LNCAP (cell line): ENCODE measurements around the gene PGBD2.

Experiments used
- CTCF ChIP-seq: fragments of 450-650 bp; IDR thresholded peaks from 2 replicates; pipeline ENCODE4 v1.5.1; 2017; ENCODE audit warnings: mild to moderate bottlenecking

PGBD2 gene

DNA sequence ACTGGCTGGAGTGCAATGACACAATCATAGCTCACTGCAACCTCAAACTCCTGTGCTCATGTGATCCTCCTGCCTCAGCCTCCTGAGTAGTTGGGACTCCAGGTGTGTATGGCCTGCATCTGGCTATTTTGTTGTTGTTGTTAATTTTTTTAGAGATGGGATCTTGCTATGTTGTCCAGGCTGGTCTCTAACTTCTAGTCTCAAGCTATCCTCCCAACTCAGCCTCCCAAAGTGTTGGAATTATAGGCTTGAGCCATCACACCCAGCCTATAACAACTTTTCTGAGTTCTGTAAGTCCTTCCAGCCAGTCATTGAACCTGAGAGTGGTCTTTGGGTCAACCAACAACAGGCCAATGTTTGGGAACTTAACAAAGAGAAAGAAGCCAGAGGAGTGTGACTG is 11.2 kb upstream of the PGBD2 start:
- TF ChIP-seq CTCF, result no peak

- TF ChIP-seq CTCF, result no peak
Observed at GRCh38 chr1:248897412-248898337, 8.4 kb upstream of the PGBD2 start.

DNA sequence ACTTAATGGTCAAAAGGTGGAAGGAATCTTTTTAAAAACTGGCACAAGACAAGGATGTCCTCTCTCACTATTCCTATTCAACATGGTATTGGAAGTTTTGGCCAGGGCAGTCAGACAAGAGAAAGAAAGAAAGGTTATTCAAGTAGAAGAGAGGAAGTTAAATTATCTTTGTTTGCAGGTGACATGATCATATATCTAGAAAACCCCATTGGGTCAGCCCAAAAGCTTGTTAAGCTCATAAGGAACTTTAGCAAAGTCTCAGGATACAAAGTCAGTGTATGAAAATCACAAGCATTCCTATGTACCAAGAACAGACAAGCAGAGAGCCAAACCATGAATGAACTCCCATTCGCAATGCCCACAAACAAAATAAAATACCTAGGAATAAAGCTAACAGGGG is 5.4 kb upstream of the PGBD2 start:
- TF ChIP-seq CTCF, result no peak

DNA sequence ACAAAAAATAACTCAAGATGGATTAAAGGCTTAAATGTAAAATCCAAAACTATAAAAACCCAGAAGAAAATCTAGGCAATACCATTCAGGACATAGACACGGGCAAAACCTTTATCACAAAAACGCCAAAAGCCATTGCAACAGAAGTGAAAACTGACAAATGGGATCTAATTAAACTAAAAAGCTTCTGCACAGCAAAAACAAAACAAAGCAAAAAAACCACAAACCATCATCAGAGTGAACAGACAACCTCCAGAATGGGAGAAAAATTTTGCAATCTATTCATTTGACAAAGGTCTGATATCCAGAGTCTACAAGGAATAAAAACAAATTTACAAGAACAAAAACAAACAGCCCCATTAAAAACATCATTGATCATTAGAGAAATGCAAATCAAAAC is 4.5 kb upstream of the PGBD2 start:
- no peak for TF ChIP-seq CTCF

DNA sequence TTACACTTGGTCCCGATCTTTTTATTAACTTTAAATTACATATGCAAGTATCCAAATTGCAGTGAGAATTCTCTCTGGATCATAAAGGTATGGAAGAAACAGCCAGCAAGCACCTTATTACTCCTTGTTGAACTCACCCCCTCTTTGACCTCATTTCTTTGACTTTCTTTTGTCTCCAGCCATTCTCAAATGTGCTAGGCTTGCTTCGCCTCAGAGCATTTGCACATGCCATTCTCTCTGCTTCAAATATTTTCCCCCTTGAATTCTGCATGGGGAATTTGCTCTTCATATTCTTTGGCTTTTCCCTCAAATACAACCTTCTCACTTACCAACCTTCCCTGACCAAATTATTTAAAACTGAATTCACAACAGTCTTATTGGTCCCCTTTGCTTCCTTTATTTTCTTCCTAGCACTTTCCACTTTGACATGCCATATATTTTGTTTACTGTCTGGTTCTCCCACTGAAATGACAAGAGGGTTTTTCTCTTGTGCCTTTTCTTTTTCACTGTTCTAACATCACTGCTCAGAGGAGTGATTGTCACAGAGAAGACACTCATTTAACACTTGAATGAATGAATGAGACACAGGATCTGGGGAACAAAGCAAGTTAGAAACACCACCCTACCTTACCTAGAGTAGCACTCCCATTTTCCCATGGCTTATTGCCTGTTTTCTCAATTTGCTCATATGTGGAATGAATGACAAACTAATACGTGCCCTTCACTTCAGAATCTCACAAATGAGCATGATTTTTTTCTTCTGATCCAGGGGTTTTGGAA is 1.4 kb upstream of the PGBD2 start:
- no peak for TF ChIP-seq CTCF

DNA sequence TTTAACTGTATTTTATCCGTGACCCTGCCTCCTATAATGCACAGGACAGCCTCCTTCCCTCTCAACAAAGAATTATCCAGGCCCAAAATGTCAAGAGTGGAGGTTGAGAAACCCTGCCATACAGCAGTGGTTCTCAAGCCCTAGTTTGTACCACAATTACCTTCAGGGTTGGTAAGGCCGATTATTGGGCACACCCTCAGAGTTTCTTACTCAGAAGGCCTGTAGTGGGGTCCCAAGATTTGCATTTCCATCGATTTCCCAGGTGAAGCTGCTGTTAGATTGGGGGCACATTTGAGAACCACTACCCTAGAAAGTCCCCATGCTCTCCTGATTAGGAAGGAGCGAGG is 400 bp upstream of the PGBD2 start:
- no peak for TF ChIP-seq CTCF

- no peak for TF ChIP-seq CTCF
Observed at GRCh38 chr1:248906753-248907661, 972 bp downstream of the PGBD2 start.
